HepG2 (cell line): ENCODE data around the gene DPEP2NB. TPM values are rescaled to one million over a fixed set of nuclear protein-coding genes. Genes with fewer than 3 reads are reported as not detected.

Experiments used
- BRF2 ChIP-seq: sonication (generic); formaldehyde crosslinking; IDR thresholded peaks from 2 replicates; pipeline ENCODE4 v1.8.1; 2022; ENCODE audit warnings: mild to moderate bottlenecking, missing genetic modification reagents
- ELK4 ChIP-seq: sonication (generic); formaldehyde crosslinking; IDR thresholded peaks from 2 replicates; pipeline ENCODE4 v1.9.0; 2021; ENCODE audit warnings: missing genetic modification reagents, borderline replicate concordance
- IKZF5 ChIP-seq: IDR thresholded peaks from 2 replicates; pipeline ENCODE4 v1.6.1; 2018; ENCODE audit warnings: missing genetic modification reagents, mild to moderate bottlenecking, missing compliant biosample characterization
- NCOR1 ChIP-seq: fragments of 200-600 bp; sonication (generic); IDR thresholded peaks from 2 replicates; pipeline ENCODE4 v1.7.0; 2017; ENCODE audit warnings: antibody characterized with exemption, low read length, borderline replicate concordance
- RNF219 ChIP-seq: sonication (generic); formaldehyde crosslinking; IDR thresholded peaks from 2 replicates; pipeline ENCODE4 v1.5.0; 2020; ENCODE audit warnings: mild to moderate bottlenecking, missing genetic modification reagents
- SRSF9 ChIP-seq: fragments of 200-400 bp; formaldehyde crosslinking; IDR thresholded peaks from 2 replicates; pipeline ENCODE4 v1.6.1; 2018; ENCODE audit warnings: borderline replicate concordance, mild to moderate bottlenecking, low read depth, low read length; ENCODE audit not compliant: insufficient read depth, poor library complexity, severe bottlenecking
- TAF1 ChIP-seq: sonication (generic); formaldehyde crosslinking; IDR thresholded peaks from 2 replicates; pipeline ENCODE4 v1.4.0; 2020; ENCODE audit warnings: missing genetic modification reagents
- ZBTB49 ChIP-seq: sonication (generic); formaldehyde crosslinking; IDR thresholded peaks from 2 replicates; pipeline ENCODE4 v1.4.0; 2020; ENCODE audit warnings: missing genetic modification reagents, borderline replicate concordance
- ZNF101 ChIP-seq: sonication (generic); formaldehyde crosslinking; IDR thresholded peaks from 2 replicates; pipeline ENCODE4 v1.4.0; 2020; ENCODE audit warnings: mild to moderate bottlenecking, low read depth, missing genetic modification reagents, borderline replicate concordance
- ZNF20 ChIP-seq: sonication (generic); formaldehyde crosslinking; IDR thresholded peaks from 2 replicates; pipeline ENCODE4 v1.4.0; 2020; ENCODE audit warnings: mild to moderate bottlenecking, moderate library complexity, missing genetic modification reagents
- ZNF205 ChIP-seq: IDR thresholded peaks from 2 replicates; pipeline ENCODE4 v1.6.1; 2018; ENCODE audit warnings: missing biosample characterization, missing genetic modification reagents
- ZNF263 ChIP-seq: sonication (generic); formaldehyde crosslinking; IDR thresholded peaks from 2 replicates; pipeline ENCODE4 v1.4.0; 2020; ENCODE audit warnings: missing genetic modification reagents
- ZNF33A ChIP-seq: sonication (generic); formaldehyde crosslinking; IDR thresholded peaks from 2 replicates; pipeline ENCODE4 v1.5.1; 2020; ENCODE audit warnings: missing genetic modification reagents, mild to moderate bottlenecking, moderate library complexity, borderline replicate concordance
- ZNF546 ChIP-seq: sonication (generic); formaldehyde crosslinking; conservative IDR thresholded peaks from 2 replicates; pipeline ENCODE4 v1.8.1; 2023; ENCODE audit warnings: mild to moderate bottlenecking, missing genetic modification reagents
- ZNF563 ChIP-seq: sonication (generic); formaldehyde crosslinking; IDR thresholded peaks from 2 replicates; pipeline ENCODE4 v1.8.0; 2022; ENCODE audit warnings: mild to moderate bottlenecking, moderate library complexity, missing genetic modification reagents
- ZNF605 ChIP-seq: sonication (generic); formaldehyde crosslinking; IDR thresholded peaks from 2 replicates; pipeline ENCODE4 v1.8.0; 2022; ENCODE audit warnings: mild to moderate bottlenecking, missing genetic modification reagents
- ZNF781 ChIP-seq: sonication (generic); formaldehyde crosslinking; IDR thresholded peaks from 2 replicates; pipeline ENCODE4 v1.5.1; 2020; ENCODE audit warnings: borderline replicate concordance, mild to moderate bottlenecking, missing genetic modification reagents; ENCODE audit errors: not compliant biosample characterization
- ZNF788 ChIP-seq: sonication (generic); formaldehyde crosslinking; IDR thresholded peaks from 2 replicates; pipeline ENCODE4 v1.5.0; 2020; ENCODE audit warnings: mild to moderate bottlenecking, missing genetic modification reagents, borderline replicate concordance
- ZNF792 ChIP-seq: IDR thresholded peaks from 2 replicates; pipeline ENCODE4 v1.6.1; 2016
- ZNF850 ChIP-seq: sonication (generic); formaldehyde crosslinking; conservative IDR thresholded peaks from 2 replicates; pipeline ENCODE4 v1.9.0; 2021; ENCODE audit warnings: mild to moderate bottlenecking, missing genetic modification reagents
- polyA plus RNA-seq, 8 experiments: library from polyadenylated mRNA; depleted of rRNA in 3 of 8; stranded (reverse) in 7 of 8; unstranded in 1 of 8; fragments of >200 nt; fragmentation: Illumina TruSeq in 4 of 8; extraction: Trizol in 4 of 8; gene quantifications; 2 replicates each; pipeline versions ENCODE4 v1.2.1 to v1.2.3, GENCODE V29; 2011 to 2016; ENCODE audit warnings: low read depth in 4 of 8, missing spikeins in 1 of 8, mixed read lengths in 1 of 8; ENCODE audit not compliant: insufficient read depth in 1 of 8
- total RNA-seq, 5 experiments: library from RNA; depleted of rRNA; stranded (reverse); fragments of >200 nt; fragmentation: Illumina TruSeq; extraction: Trizol; gene quantifications; 2 replicates each; pipeline ENCODE4 v1.2.3, GENCODE V29; 2016; ENCODE audit warnings: low read depth in 1 of 5

DPEP2NB gene
- total and polyA plus RNA-seq, 2 of the 13 experiments (the other 11 are each of a cell fraction or from before 2014, with no cell fraction given) = not detected

GRCh38 chr16:67987460-67988160 is 28.1 kb downstream of the DPEP2NB start (continued):
- TF ChIP-seq ZNF792 (CRISPR knock-in tag) (peak; percentile 22; the same call in 1 of the 2 replicates), SRSF9 (no peak), ZNF101 (CRISPR knock-in tag) (no peak), ZNF781 (CRISPR knock-in tag) (no peak), ZNF788 (peak; percentile 41; the same call in 1 of the 2 replicates), TAF1 (CRISPR knock-in tag) (peak; percentile 50; the same call in 1 of the 2 replicates), IKZF5 (CRISPR knock-in tag) (peak; percentile 43; the same call in 1 of the 2 replicates), ZNF605 (CRISPR knock-in tag) (peak; percentile 66; the same call in 1 of the 2 replicates), ZNF205 (no peak), NCOR1 (no peak), ZNF850 (CRISPR knock-in tag) (no peak), RNF219 (CRISPR knock-in tag) (no peak), ZNF546 (CRISPR knock-in tag) (no peak), ZNF20 (CRISPR knock-in tag) (no peak), ELK4 (CRISPR knock-in tag) (no peak), ZNF263 (CRISPR knock-in tag) (peak; percentile 58; the same call in 1 of the 2 replicates), BRF2 (CRISPR knock-in tag) (no peak), ZNF563 (CRISPR knock-in tag) (no peak), ZBTB49 (CRISPR knock-in tag) (0 out of 2 replicates have a peak, but pooled peaks have one; percentile 5), ZNF33A (no peak)
